ENCODE results near the gene TMC5. TPM values are rescaled to one million over a fixed set of nuclear protein-coding genes. Genes with fewer than 3 reads are reported as not detected.

The TMC5 gene
- polyA plus RNA-seq, 1 donor from 2014 or later, result not detected

DNA sequence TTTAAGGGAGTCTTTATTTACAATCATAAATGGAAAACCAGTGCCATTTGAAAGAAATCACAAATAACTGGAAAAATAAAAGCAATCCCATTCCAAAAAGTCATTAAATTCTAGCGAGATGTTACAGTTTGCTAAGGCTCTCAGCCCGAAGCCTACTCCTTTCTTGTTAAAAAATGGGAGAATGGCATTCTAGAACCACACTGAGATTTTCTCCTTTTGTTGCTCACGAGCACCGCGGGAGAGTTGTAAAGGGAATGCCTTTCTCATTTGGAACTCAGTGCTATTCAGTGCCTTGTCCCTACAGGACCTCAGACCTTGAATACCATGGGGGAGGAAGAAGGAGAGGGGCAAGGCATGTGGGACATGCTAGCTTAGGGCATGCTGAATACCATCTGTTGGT lies 67.9 kb downstream of the TMC5 start:
- no peak overlapping the region for H3K9ac ChIP-seq (ENCODE audit: low read length)
- no peaks in the 10 kb centered on the region for H4K20me1 ChIP-seq (ENCODE audit: insufficient read depth)
- H2AFZ ChIP-seq (ENCODE audit: low read depth, low read length), result no peak overlapping the region
- H3K9me2 ChIP-seq (ENCODE audit: insufficient read depth, low read length), result no peaks in the 10 kb centered on the region
- no peak overlapping the region for H3K4me3 ChIP-seq (ENCODE audit: low read length)
- no peaks in the 10 kb centered on the region for H3K9me3 ChIP-seq (ENCODE audit: low read length)
- H3K79me2 ChIP-seq (replicated peaks; ENCODE audit: insufficient read depth, low read length), result no peaks in the 10 kb centered on the region
- H3F3A ChIP-seq (ENCODE audit: insufficient read depth, low read length, poor library complexity, severe bottlenecking), result no peaks in the 10 kb centered on the region
- H3K4me2 ChIP-seq (ENCODE audit: low read length), result no peak overlapping the region
- no peaks in the 10 kb centered on the region for H3K27me3 ChIP-seq (ENCODE audit: insufficient read depth, low read depth, low read length)
- no peak for TF ChIP-seq EP300 (conservative IDR thresholded peaks at IDR 0.05; ENCODE audit: poor library complexity, severe bottlenecking)
- no peak for TF ChIP-seq EZH2 (IDR thresholded peaks at IDR 0.05; ENCODE audit: borderline replicate concordance, insufficient read depth, low read length, poor library complexity, severe bottlenecking)
- TF ChIP-seq SMC3 (conservative IDR thresholded peaks at IDR 0.05; ENCODE audit: poor library complexity), result no peak
- TF ChIP-seq, protein P1, sequence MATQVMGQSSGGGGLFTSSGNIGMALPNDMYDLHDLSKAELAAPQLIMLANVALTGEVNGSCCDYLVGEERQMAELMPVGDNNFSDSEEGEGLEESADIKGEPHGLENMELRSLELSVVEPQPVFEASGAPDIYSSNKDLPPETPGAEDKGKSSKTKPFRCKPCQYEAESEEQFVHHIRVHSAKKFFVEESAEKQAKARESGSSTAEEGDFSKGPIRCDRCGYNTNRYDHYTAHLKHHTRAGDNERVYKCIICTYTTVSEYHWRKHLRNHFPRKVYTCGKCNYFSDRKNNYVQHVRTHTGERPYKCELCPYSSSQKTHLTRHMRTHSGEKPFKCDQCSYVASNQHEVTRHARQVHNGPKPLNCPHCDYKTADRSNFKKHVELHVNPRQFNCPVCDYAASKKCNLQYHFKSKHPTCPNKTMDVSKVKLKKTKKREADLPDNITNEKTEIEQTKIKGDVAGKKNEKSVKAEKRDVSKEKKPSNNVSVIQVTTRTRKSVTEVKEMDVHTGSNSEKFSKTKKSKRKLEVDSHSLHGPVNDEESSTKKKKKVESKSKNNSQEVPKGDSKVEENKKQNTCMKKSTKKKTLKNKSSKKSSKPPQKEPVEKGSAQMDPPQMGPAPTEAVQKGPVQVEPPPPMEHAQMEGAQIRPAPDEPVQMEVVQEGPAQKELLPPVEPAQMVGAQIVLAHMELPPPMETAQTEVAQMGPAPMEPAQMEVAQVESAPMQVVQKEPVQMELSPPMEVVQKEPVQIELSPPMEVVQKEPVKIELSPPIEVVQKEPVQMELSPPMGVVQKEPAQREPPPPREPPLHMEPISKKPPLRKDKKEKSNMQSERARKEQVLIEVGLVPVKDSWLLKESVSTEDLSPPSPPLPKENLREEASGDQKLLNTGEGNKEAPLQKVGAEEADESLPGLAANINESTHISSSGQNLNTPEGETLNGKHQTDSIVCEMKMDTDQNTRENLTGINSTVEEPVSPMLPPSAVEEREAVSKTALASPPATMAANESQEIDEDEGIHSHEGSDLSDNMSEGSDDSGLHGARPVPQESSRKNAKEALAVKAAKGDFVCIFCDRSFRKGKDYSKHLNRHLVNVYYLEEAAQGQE (IDR thresholded peaks at IDR 0.05; ENCODE audit: borderline replicate concordance), result no peak
- no peak for TF ChIP-seq MXI1 (conservative IDR thresholded peaks at IDR 0.05; ENCODE audit: poor library complexity, severe bottlenecking)
- no peak for TF ChIP-seq TAF1 (IDR thresholded peaks at IDR 0.05; ENCODE audit: low read depth)
- TF ChIP-seq, protein P2, sequence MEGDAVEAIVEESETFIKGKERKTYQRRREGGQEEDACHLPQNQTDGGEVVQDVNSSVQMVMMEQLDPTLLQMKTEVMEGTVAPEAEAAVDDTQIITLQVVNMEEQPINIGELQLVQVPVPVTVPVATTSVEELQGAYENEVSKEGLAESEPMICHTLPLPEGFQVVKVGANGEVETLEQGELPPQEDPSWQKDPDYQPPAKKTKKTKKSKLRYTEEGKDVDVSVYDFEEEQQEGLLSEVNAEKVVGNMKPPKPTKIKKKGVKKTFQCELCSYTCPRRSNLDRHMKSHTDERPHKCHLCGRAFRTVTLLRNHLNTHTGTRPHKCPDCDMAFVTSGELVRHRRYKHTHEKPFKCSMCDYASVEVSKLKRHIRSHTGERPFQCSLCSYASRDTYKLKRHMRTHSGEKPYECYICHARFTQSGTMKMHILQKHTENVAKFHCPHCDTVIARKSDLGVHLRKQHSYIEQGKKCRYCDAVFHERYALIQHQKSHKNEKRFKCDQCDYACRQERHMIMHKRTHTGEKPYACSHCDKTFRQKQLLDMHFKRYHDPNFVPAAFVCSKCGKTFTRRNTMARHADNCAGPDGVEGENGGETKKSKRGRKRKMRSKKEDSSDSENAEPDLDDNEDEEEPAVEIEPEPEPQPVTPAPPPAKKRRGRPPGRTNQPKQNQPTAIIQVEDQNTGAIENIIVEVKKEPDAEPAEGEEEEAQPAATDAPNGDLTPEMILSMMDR (IDR thresholded peaks at IDR 0.05; ENCODE audit: poor library complexity, severe bottlenecking), result no peak
- no peak for TF ChIP-seq POLR2AphosphoS5 (IDR thresholded peaks at IDR 0.05)
- TF ChIP-seq RAD21 (conservative IDR thresholded peaks at IDR 0.05), result no peak
- H3K27ac ChIP-seq (ENCODE audit: low read length), result no peak overlapping the region
- no peaks in the 10 kb centered on the region for H3K36me3 ChIP-seq (ENCODE audit: insufficient read depth, low read length)

DNA sequence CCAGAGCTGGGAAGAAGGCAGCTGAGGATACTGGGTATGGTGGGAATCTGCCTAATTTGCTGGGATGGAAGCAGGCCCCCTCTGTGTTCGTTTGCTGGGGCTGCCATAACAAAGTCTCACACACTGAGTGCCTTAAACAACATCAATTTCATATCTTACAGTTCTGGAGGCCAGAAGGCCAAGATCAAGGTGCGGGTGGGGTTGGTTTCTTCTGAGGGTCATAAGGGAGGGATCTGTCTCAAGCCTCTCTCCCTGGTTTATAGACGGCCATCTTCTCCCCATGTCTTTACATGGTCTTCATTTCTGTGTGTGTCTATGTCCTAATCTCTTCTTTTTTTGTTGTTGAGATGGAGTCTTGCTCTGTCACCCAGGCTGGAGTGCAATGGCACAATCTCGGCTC lies 68.4 kb downstream of the TMC5 start:
- TF ChIP-seq EP300 (conservative IDR thresholded peaks at IDR 0.05; ENCODE audit: poor library complexity, severe bottlenecking) (no peak), EZH2 (IDR thresholded peaks at IDR 0.05; ENCODE audit: borderline replicate concordance, insufficient read depth, low read length, poor library complexity, severe bottlenecking) (no peak), TAF1 (IDR thresholded peaks at IDR 0.05; ENCODE audit: low read depth) (no peak), RAD21 (conservative IDR thresholded peaks at IDR 0.05) (no peak), POLR2AphosphoS5 (IDR thresholded peaks at IDR 0.05) (no peak), MXI1 (conservative IDR thresholded peaks at IDR 0.05; ENCODE audit: poor library complexity, severe bottlenecking) (no peak), SMC3 (conservative IDR thresholded peaks at IDR 0.05; ENCODE audit: poor library complexity) (no peak)
- TF ChIP-seq, protein P2 (IDR thresholded peaks at IDR 0.05; ENCODE audit: poor library complexity, severe bottlenecking), result no peak
- TF ChIP-seq, protein P1 (IDR thresholded peaks at IDR 0.05; ENCODE audit: borderline replicate concordance), result no peak
- Histone ChIP-seq H3K9me3 (ENCODE audit: low read length) (no peaks in the 10 kb centered on the region), H3K27ac (ENCODE audit: low read length) (no peak overlapping the region), H3K9ac (ENCODE audit: low read length) (no peak overlapping the region), H3K4me3 (ENCODE audit: low read length) (no peak overlapping the region), H3K79me2 (replicated peaks; ENCODE audit: insufficient read depth, low read length) (no peaks in the 10 kb centered on the region), H3F3A (ENCODE audit: insufficient read depth, low read length, poor library complexity, severe bottlenecking) (no peaks in the 10 kb centered on the region), H3K4me2 (ENCODE audit: low read length) (no peak overlapping the region), H3K27me3 (ENCODE audit: insufficient read depth, low read depth, low read length) (no peaks in the 10 kb centered on the region), H2AFZ (ENCODE audit: low read depth, low read length) (no peak overlapping the region), H4K20me1 (ENCODE audit: insufficient read depth) (no peaks in the 10 kb centered on the region), H3K36me3 (ENCODE audit: insufficient read depth, low read length) (no peaks in the 10 kb centered on the region), H3K9me2 (ENCODE audit: insufficient read depth, low read length) (no peaks in the 10 kb centered on the region)
